Osteoblast (primary cell): ENCODE measurements around the gene MTCL1. TPM values are rescaled to one million over a fixed set of nuclear protein-coding genes. Genes with fewer than 3 reads are reported as not detected.

ENCODE experiments used
- DNase-seq: peaks from one replicate; pipeline ENCODE4 v3.0.0; 2011; ENCODE audit warnings: low spot score, mixed read lengths; ENCODE audit not compliant: insufficient read length; ENCODE audit errors: missing footprints
- H2AFZ ChIP-seq: 2 replicates; pipeline ENCODE4 v1.6.0; 2011; ENCODE audit warnings: mild to moderate bottlenecking, low read length
- H3K27ac ChIP-seq: 2 replicates; pipeline ENCODE4 v1.5.1; 2011; ENCODE audit warnings: mild to moderate bottlenecking, low read depth, low read length, moderate library complexity
- H3K27me3 ChIP-seq: 2 replicates; pipeline ENCODE4 v1.6.0; 2012; ENCODE audit warnings: mild to moderate bottlenecking, control low read depth, inconsistent platforms, low read length, moderate library complexity; ENCODE audit not compliant: insufficient read depth
- H3K36me3 ChIP-seq: 2 replicates; pipeline ENCODE4 v1.5.1; 2011; ENCODE audit warnings: mild to moderate bottlenecking, low read length, control low read depth, moderate library complexity; ENCODE audit not compliant: insufficient read depth
- H3K4me1 ChIP-seq: 2 replicates; pipeline ENCODE4 v1.5.1; 2011; ENCODE audit warnings: mild to moderate bottlenecking, low read length, control low read depth, moderate library complexity; ENCODE audit not compliant: insufficient read depth
- H3K4me2 ChIP-seq: 2 replicates; pipeline ENCODE4 v1.6.0; 2011; ENCODE audit warnings: mild to moderate bottlenecking, low read length; ENCODE audit not compliant: insufficient read depth
- H3K4me3 ChIP-seq: fragments of 200-600 bp; sonication (generic); 3 replicates; pipeline ENCODE4 v1.5.1; 2012; ENCODE audit warnings: mild to moderate bottlenecking, low read length, inconsistent platforms; ENCODE audit not compliant: insufficient read depth
- H3K79me2 ChIP-seq: 2 replicates; pipeline ENCODE4 v1.6.0; 2012; ENCODE audit warnings: mild to moderate bottlenecking, low read length, control low read depth, inconsistent platforms; ENCODE audit not compliant: insufficient read depth
- H3K9me3 ChIP-seq: 2 replicates; pipeline ENCODE4 v1.5.1; 2011; ENCODE audit warnings: low read depth, low read length, control low read depth
- H4K20me1 ChIP-seq: 2 replicates; pipeline ENCODE4 v1.6.0; 2012; ENCODE audit warnings: mild to moderate bottlenecking, low read length, control low read depth; ENCODE audit not compliant: insufficient read depth
- total RNA-seq: library from RNA; depleted of rRNA; stranded (reverse); fragments of >200 nt; gene quantifications from 2 replicates; pipeline ENCODE4 v1.2.3, GENCODE V29; 2012
- TF ChIP-seq, protein P1 (sequence below): IDR thresholded peaks from 2 replicates; pipeline ENCODE4 v1.5.1; 2011; ENCODE audit warnings: mild to moderate bottlenecking, low read depth, low read length, moderate library complexity; ENCODE audit errors: extremely low read depth

The MTCL1 gene
- total RNA-seq, 1 donor = 38.0 TPM

DNA sequence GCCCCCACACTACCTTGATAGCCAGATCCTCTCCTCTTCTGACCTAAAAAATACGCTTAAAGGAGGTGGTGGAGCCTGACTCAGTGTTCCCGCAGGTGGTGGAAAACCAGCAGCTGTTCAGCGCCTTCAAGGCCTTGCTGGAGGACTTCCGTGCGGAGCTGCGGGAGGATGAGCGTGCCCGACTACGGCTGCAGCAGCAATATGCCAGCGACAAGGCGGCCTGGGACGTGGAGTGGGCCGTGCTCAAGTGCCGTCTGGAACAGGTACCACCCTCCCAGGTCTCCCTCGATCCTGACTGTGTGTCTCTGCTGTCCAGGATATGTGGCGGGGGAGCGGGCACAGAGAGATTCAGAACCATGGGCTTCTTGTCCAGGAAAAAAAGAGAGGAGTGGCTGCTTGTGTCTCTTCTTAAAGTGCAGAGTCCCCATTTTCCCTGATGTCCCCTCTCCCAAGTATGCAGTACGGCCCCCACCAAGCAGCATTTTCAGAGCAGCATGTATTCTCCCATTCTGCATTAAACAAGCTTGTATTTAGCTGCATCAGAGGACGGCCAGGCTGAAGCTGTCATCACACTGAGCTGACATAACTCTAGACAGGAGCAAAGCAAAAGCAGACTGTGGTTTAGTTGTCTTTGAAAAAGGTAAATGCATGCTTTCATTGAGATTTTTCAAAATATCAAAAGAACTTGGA, 101.6 kb downstream of the MTCL1 start:
- no peaks in the 10 kb centered on the region for H3K27me3 ChIP-seq
- no peak overlapping the region for H3K27ac ChIP-seq
- DNase-seq = no peak
- no peak overlapping the region for H2AFZ ChIP-seq
- H3K79me2 ChIP-seq = peaks cover 1% of the 10 kb centered on the region
- no peaks in the 10 kb centered on the region for H4K20me1 ChIP-seq
- H3K36me3 ChIP-seq = peaks cover 26% of the 10 kb centered on the region
- no peak overlapping the region for H3K4me2 ChIP-seq
- no peak overlapping the region for H3K4me3 ChIP-seq
- H3K9me3 ChIP-seq = no peaks in the 10 kb centered on the region
- peaks cover 3% of the 10 kb centered on the region for H3K4me1 ChIP-seq
- TF ChIP-seq, protein P1, sequence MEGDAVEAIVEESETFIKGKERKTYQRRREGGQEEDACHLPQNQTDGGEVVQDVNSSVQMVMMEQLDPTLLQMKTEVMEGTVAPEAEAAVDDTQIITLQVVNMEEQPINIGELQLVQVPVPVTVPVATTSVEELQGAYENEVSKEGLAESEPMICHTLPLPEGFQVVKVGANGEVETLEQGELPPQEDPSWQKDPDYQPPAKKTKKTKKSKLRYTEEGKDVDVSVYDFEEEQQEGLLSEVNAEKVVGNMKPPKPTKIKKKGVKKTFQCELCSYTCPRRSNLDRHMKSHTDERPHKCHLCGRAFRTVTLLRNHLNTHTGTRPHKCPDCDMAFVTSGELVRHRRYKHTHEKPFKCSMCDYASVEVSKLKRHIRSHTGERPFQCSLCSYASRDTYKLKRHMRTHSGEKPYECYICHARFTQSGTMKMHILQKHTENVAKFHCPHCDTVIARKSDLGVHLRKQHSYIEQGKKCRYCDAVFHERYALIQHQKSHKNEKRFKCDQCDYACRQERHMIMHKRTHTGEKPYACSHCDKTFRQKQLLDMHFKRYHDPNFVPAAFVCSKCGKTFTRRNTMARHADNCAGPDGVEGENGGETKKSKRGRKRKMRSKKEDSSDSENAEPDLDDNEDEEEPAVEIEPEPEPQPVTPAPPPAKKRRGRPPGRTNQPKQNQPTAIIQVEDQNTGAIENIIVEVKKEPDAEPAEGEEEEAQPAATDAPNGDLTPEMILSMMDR = no peak

DNA sequence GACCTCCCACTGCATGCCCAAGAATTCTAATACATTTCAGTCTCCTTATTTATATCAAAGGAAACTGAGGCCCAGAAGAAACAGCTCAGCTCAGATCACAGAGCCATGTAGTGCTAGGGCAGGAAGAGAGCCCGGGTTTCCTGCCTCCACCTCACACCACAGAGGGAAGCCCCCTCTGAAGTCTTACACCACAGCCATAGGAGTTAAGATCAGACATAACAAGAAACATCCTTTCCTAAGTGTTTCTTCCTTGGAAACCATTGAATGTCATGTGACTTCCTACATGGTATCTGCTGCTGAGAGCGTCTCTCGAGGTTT, 102.1 kb downstream of the MTCL1 start:
- no peak for DNase-seq
- Histone ChIP-seq H3K4me1 (peaks cover 3% of the 10 kb centered on the region), H3K36me3 (peaks cover 24% of the 10 kb centered on the region), H4K20me1 (no peaks in the 10 kb centered on the region), H2AFZ (no peak overlapping the region), H3K4me3 (no peak overlapping the region), H3K9me3 (no peaks in the 10 kb centered on the region), H3K27ac (no peak overlapping the region), H3K27me3 (no peaks in the 10 kb centered on the region), H3K4me2 (no peak overlapping the region), H3K79me2 (no peaks in the 10 kb centered on the region)
- TF ChIP-seq, protein P1 = no peak

DNA sequence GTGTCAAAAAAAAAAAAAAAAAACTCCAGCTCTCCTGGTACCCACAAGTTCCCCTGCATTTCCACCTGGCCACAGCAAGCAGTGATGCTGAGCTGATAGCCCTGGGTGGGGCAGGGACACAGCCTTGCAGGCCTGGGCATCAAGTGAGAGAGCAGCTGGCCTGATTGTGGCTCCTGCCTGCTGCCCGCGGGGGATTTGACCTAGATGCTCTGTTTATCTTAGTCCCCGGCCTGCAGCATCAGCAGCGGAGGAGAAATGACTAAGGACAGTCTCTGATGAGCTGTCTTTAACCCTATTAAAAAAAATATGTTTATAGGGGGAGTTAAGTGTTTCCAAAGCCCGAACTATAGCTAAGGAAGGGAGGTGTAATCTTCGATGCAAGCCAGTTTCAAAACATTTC, 102.6 kb downstream of the MTCL1 start:
- peaks cover 9% of the 10 kb centered on the region for H3K4me1 ChIP-seq
- no peak overlapping the region for H3K4me2 ChIP-seq
- no peak for DNase-seq
- no peaks in the 10 kb centered on the region for H3K27me3 ChIP-seq
- H3K4me3 ChIP-seq = no peak overlapping the region
- H3K79me2 ChIP-seq = no peaks in the 10 kb centered on the region
- TF ChIP-seq, protein P1 = no peak
- H3K27ac ChIP-seq = no peak overlapping the region
- H3K36me3 ChIP-seq = peaks cover 24% of the 10 kb centered on the region
- no peak overlapping the region for H2AFZ ChIP-seq
- H3K9me3 ChIP-seq = no peaks in the 10 kb centered on the region
- H4K20me1 ChIP-seq = no peaks in the 10 kb centered on the region

DNA sequence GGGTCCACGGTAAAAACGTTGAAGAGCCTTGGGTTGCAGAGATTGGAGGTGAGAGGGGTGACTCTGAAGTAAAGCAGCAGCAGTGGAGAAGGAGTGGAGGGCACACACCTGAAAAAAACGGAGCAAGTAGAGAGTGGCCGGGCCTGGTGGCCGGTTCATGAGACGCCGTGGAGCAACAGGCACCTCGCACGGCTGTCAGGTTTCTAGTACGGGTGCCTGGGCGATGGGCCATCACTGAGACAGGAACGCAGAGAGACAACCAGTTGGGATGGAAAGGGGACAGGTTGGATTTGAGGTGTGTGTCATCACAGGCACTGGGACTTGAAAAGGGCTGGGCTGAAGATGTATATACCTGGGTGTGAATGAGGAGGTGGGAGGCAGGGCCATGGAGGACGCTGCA, 104.2 kb downstream of the MTCL1 start:
- Histone ChIP-seq H3K4me1 (peaks cover 23% of the 10 kb centered on the region), H3K4me2 (no peak overlapping the region), H3K27ac (no peak overlapping the region), H2AFZ (no peak overlapping the region), H3K4me3 (no peak overlapping the region), H4K20me1 (no peaks in the 10 kb centered on the region), H3K9me3 (no peaks in the 10 kb centered on the region), H3K27me3 (no peaks in the 10 kb centered on the region), H3K36me3 (peaks cover 26% of the 10 kb centered on the region), H3K79me2 (no peaks in the 10 kb centered on the region)
- no peak for DNase-seq
- TF ChIP-seq, protein P1 = no peak
